ENCODE data around the gene LETMD1. TPM values are rescaled to one million over a fixed set of nuclear protein-coding genes. Genes with fewer than 3 reads are reported as not detected.

The LETMD1 gene
- total and polyA plus RNA-seq, 9 of the 15 experiments (the other 6 are each of a cell fraction or from before 2014, with no cell fraction given) = 58.7 to 163 (median 75.4) TPM

DNA sequence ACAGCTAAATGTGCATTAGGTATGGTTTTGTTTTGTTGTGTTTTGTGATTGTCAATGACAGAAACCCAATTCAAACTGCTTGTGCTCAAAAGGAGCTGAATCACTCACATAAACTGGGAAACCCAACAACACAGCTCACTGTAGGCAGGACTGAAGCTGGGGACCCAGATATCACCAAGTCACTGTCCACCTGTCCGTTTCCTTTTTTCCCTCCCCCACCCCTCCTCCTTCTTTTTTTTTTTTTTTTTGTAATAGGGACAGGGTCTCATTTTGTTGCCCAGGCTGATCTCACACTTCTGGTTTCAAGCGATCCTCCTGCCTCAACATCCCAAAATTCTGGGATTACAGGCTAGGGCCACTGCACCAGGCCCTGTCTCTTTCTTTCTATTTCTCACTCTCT, 15.1 kb upstream of the LETMD1 start (continued):
- TF ChIP-seq EP300 (IDR thresholded peaks at IDR 0.05; ENCODE audit: low read length) (peak; percentile 58; the same call in 1 of the 2 replicates), ZEB2 (IDR thresholded peaks at IDR 0.05) (peak; percentile 84), TSC22D4 (tag; IDR thresholded peaks at IDR 0.05) (no peak), LEF1 (IDR thresholded peaks at IDR 0.05) (peak; percentile 57; the same call in 1 of the 2 replicates), SMARCB1 (IDR thresholded peaks at IDR 0.05; ENCODE audit: insufficient read length, low read depth) (peak; percentile 58), ARNT (IDR thresholded peaks at IDR 0.05) (peak in 1 of 2 experiments; percentile 53; a peak in 1 of 4 replicates), L3MBTL2 (IDR thresholded peaks at IDR 0.05) (0 out of 2 replicates have a peak, but pooled peaks have one; percentile 25), EHMT2 (IDR thresholded peaks at IDR 0.05) (0 out of 2 replicates have a peak, but pooled peaks have one; percentile 28), MECOM (CRISPR knock-in tag; IDR thresholded peaks at IDR 0.05) (peak; percentile 35; the same call in 1 of the 2 replicates), MTA1 (IDR thresholded peaks at IDR 0.05; ENCODE audit: borderline replicate concordance) (0 out of 2 replicates have a peak, but pooled peaks have one; percentile 36), PML (IDR thresholded peaks at IDR 0.05; ENCODE audit: low read length) (0 out of 2 replicates have a peak, but pooled peaks have one; percentile 25), TAL1 (IDR thresholded peaks at IDR 0.05) (peak; percentile 48; the same call in 1 of the 2 replicates), NBN (IDR thresholded peaks at IDR 0.05; ENCODE audit: low read depth) (peak; percentile 44; the same call in 1 of the 2 replicates), NFRKB (IDR thresholded peaks at IDR 0.05; ENCODE audit: low read depth) (peak; percentile 71; the same call in 1 of the 2 replicates), TBL1XR1 (IDR thresholded peaks at IDR 0.05; ENCODE audit: low read length in 2 of 2) (0 out of 4 replicates have a peak, but pooled peaks of 1 of the 2 experiments have one; percentile 9), GATAD2A (IDR thresholded peaks at IDR 0.05) (peak; percentile 50; the same call in 1 of the 2 replicates), CTBP1 (IDR thresholded peaks at IDR 0.05; ENCODE audit: borderline replicate concordance) (0 out of 2 replicates have a peak, but pooled peaks have one; percentile 23), LCOR (CRISPR knock-in tag; IDR thresholded peaks at IDR 0.05) (no peak), MAFF (IDR thresholded peaks at IDR 0.05; ENCODE audit: low read length) (peak; percentile 65), SMAD1 (IDR thresholded peaks at IDR 0.05; ENCODE audit: low read depth, low read length, partially characterized antibody) (no peak), MAFK (IDR thresholded peaks at IDR 0.05; ENCODE audit: low read length) (peak; percentile 55), FOXK2 (conservative IDR thresholded peaks at IDR 0.05 in 1 of 2, IDR thresholded peaks at IDR 0.05 in 1 of 2; ENCODE audit: low read depth in 2 of 2) (peak; percentile 28 to 47; a peak in 1 of 4 replicates), SREBF2 (CRISPR knock-in tag; IDR thresholded peaks at IDR 0.05) (no peak), NFE2 (IDR thresholded peaks at IDR 0.05; ENCODE audit: low read depth) (peak; percentile 92), CBFA2T2 (conservative IDR thresholded peaks at IDR 0.05) (peak; percentile 46)
- TF ChIP-seq, protein P1, sequence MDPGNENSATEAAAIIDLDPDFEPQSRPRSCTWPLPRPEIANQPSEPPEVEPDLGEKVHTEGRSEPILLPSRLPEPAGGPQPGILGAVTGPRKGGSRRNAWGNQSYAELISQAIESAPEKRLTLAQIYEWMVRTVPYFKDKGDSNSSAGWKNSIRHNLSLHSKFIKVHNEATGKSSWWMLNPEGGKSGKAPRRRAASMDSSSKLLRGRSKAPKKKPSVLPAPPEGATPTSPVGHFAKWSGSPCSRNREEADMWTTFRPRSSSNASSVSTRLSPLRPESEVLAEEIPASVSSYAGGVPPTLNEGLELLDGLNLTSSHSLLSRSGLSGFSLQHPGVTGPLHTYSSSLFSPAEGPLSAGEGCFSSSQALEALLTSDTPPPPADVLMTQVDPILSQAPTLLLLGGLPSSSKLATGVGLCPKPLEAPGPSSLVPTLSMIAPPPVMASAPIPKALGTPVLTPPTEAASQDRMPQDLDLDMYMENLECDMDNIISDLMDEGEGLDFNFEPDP (CRISPR knock-in tag; IDR thresholded peaks at IDR 0.05) = no peak
- TF ChIP-seq, protein P2, sequence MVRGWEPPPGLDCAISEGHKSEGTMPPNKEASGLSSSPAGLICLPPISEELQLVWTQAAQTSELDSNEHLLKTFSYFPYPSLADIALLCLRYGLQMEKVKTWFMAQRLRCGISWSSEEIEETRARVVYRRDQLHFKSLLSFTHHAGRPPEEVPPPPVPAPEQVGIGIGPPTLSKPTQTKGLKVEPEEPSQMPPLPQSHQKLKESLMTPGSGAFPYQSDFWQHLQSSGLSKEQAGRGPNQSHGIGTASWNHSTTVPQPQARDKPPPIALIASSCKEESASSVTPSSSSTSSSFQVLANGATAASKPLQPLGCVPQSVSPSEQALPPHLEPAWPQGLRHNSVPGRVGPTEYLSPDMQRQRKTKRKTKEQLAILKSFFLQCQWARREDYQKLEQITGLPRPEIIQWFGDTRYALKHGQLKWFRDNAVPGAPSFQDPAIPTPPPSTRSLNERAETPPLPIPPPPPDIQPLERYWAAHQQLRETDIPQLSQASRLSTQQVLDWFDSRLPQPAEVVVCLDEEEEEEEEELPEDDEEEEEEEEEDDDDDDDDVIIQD (CRISPR knock-in tag; IDR thresholded peaks at IDR 0.05) = no peak
- TF ChIP-seq, protein P3, sequence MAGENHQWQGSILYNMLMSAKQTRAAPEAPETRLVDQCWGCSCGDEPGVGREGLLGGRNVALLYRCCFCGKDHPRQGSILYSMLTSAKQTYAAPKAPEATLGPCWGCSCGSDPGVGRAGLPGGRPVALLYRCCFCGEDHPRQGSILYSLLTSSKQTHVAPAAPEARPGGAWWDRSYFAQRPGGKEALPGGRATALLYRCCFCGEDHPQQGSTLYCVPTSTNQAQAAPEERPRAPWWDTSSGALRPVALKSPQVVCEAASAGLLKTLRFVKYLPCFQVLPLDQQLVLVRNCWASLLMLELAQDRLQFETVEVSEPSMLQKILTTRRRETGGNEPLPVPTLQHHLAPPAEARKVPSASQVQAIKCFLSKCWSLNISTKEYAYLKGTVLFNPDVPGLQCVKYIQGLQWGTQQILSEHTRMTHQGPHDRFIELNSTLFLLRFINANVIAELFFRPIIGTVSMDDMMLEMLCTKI (IDR thresholded peaks at IDR 0.05; ENCODE audit: partially characterized antibody) = no peak
- TF ChIP-seq, protein P4, sequence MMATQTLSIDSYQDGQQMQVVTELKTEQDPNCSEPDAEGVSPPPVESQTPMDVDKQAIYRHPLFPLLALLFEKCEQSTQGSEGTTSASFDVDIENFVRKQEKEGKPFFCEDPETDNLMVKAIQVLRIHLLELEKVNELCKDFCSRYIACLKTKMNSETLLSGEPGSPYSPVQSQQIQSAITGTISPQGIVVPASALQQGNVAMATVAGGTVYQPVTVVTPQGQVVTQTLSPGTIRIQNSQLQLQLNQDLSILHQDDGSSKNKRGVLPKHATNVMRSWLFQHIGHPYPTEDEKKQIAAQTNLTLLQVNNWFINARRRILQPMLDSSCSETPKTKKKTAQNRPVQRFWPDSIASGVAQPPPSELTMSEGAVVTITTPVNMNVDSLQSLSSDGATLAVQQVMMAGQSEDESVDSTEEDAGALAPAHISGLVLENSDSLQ (IDR thresholded peaks at IDR 0.05) = peak; percentile 55

Data from K562 (cell line).